GM23338 (cell line): ENCODE measurements around the gene SPI1.

Experiments
- CREB1 ChIP-seq: fragments of 250-450 bp; sonication (Bioruptor Pico); IDR thresholded peaks from 2 replicates; pipeline ENCODE4 v1.5.0; 2020; ENCODE audit warnings: low read depth, mild to moderate bottlenecking, moderate library complexity
- CTCF ChIP-seq, 2 experiments: fragments of 200-600 bp in 1 of 2; sonication (generic) in 1 of 2; conservative IDR thresholded peaks; 2 replicates each; pipeline versions ENCODE4 v1.5.1 to v1.6.1; 2016 to 2017; ENCODE audit warnings: antibody characterized with exemption in 2 of 2, low read depth in 2 of 2, mild to moderate bottlenecking in 2 of 2, moderate library complexity in 1 of 2
- ETS1 ChIP-seq: IDR thresholded peaks from 2 replicates; pipeline ENCODE4 v1.6.1; 2016; ENCODE audit warnings: antibody characterized with exemption
- EZH2 ChIP-seq: fragments of 200-600 bp; sonication (generic); IDR thresholded peaks from one replicate; pipeline ENCODE4 v1.8.0; 2017; ENCODE audit warnings: antibody characterized with exemption, mild to moderate bottlenecking, low read depth; ENCODE audit not compliant: unreplicated experiment
- EZH2phosphoT487 ChIP-seq: fragments of 200-600 bp; sonication (generic); IDR thresholded peaks from one replicate; pipeline ENCODE4 v1.8.1; 2018; ENCODE audit warnings: antibody characterized with exemption; ENCODE audit not compliant: unreplicated experiment
- POLR2AphosphoS5 ChIP-seq: IDR thresholded peaks from 2 replicates; pipeline ENCODE4 v1.6.1; 2016; ENCODE audit warnings: antibody characterized with exemption, low read depth
- REST ChIP-seq: IDR thresholded peaks from one replicate; pipeline ENCODE4 v1.6.1; 2018; ENCODE audit warnings: antibody characterized with exemption; ENCODE audit not compliant: unreplicated experiment

- TF ChIP-seq CTCF (conservative IDR thresholded peaks at IDR 0.05; ENCODE audit: low read depth in 2 of 2), result peak; percentile 94 to 100
- TF ChIP-seq ETS1, result no peak
- TF ChIP-seq EZH2, result no peak
- TF ChIP-seq CREB1 (CRISPR knock-in tag), result peak; percentile 60
- no peak for TF ChIP-seq REST
- no peak for TF ChIP-seq POLR2AphosphoS5
- no peak for TF ChIP-seq EZH2phosphoT487
Observed at GRCh38 chr11:47355283-47356128, 22.8 kb downstream of the SPI1 start.
